Middle frontal gyrus (tissue), 1 donor: ENCODE measurements around the gene DEFB115.
"Not testable (repeated sequence)": the region's sequence is repeated elsewhere in the genome, so short reads cannot be mapped to it uniquely, and the experiment has no call there.

Source experiments
- DNase-seq: peaks from one replicate; pipeline ENCODE4 v3.0.0-alpha.2; 2015; ENCODE audit warnings: low spot score; ENCODE audit errors: extremely low spot score

DEFB115 gene

DNA sequence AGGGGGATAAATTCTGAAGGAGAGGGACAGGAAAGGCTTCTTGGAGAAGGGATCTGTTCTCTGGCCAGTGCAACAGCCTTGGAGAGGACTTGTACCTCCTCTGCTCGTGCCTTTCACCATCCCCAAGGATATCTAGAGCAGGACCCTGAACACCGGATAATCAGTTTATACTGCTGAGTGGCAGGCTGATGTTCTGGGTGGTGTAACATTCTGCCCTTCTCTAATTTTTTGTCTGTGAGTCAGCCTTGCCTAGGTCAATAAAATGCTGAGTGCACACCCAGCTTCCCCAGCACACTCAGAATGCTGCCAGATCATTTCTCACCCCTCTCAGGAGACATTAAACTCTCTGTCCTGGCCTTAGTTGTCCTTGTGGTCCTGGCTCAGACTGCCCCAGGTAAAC, at the start of gene DEFB115:
Gene DEFB115 (plus strand): TSS at position 301 of the 400 bp plus-strand sequence. CDS start 0 bp downstream, at position 301.
- no peak for DNase-seq

- no peak for DNase-seq
Measured at GRCh38 chr20:31236953-31237352, 20.5 kb upstream of the DEFB115 start.

- no peak for DNase-seq
Measured at GRCh38 chr20:31237763-31238162, 19.7 kb upstream of the DEFB115 start.

GRCh38 chr20:31239139-31239538, 18.3 kb upstream of the DEFB115 start:
- no peak for DNase-seq

- no peak for DNase-seq
Measured at GRCh38 chr20:31256959-31257358, 505 bp upstream of the DEFB115 start.

- no peak for DNase-seq
Measured at GRCh38 chr20:31260326-31260932, 3.0 kb downstream of the DEFB115 start.

GRCh38 chr20:31274441-31274840, 17.0 kb downstream of the DEFB115 start:
- DNase-seq: no peak

- DNase-seq: no peak
Measured at GRCh38 chr20:31278178-31278577, 20.7 kb downstream of the DEFB115 start.

DNA sequence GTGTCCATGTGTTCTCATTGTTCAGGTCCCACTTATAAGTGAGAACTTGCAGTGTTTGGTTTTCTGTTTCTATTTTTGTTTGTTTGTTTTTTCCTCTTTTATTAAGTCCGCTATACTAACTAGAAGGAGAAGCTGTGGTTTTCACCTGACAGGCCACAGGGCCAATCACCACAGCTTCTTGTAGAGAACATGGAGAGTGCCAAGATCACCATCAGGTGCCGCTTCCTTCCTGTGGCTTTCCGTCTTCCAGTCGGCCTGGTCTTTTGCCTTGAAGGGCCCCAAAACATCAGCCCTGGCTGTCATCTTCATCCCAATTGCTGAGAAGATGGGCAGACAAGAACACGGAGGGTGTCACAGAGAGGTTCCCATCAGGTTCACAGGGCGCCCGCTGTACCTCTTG, 27.5 kb downstream of the DEFB115 start:
- DNase-seq: not testable (repeated sequence)

DNA sequence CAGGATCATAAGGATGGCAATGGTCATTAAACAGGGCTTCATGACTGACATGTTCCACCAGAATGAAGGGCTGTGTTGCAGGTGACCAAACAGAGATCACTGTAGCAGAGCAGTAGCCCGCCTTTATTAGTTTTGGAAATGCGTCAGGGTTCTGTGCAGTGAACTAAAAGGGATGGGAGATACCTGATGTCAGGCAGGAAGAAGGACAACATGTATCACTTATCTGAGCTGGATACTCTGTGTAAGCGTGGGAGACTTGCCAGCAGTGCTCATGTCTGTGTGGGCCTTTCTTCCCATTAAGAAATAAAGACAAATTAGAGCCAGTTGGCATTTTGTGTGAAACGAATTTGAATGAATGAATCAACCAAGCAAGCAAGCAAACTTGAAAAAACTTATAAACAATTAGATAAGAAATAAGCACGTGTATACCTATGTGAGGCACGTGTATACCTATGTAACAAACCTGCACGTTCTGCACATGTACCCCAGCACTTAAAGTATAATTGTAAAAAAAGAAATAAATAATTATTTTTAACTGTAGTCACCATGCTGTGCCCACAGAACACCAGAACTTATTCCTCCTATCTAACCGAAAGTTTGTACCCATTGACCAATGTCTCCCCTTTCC, 51.2 kb downstream of the DEFB115 start, which contains the start of gene DEFB116:
Gene DEFB116 (minus strand): TSS at position 51 of the 628 bp plus-strand sequence. CDS start 0 bp downstream, at position 51.
- no peak for DNase-seq
